Activated CD8-positive, alpha-beta memory T cell treated with anti-CD3 and anti-CD28 coated beads, Interleukin-2, amount 50 U/mL, for 24 hours (primary cell): ENCODE measurements around the gene CPEB4.

ENCODE experiments used
- DNase-seq: peaks from one replicate; pipeline ENCODE4 v3.0.0-alpha.2; 2020; ENCODE audit errors: extremely low read depth

CPEB4 gene

DNA sequence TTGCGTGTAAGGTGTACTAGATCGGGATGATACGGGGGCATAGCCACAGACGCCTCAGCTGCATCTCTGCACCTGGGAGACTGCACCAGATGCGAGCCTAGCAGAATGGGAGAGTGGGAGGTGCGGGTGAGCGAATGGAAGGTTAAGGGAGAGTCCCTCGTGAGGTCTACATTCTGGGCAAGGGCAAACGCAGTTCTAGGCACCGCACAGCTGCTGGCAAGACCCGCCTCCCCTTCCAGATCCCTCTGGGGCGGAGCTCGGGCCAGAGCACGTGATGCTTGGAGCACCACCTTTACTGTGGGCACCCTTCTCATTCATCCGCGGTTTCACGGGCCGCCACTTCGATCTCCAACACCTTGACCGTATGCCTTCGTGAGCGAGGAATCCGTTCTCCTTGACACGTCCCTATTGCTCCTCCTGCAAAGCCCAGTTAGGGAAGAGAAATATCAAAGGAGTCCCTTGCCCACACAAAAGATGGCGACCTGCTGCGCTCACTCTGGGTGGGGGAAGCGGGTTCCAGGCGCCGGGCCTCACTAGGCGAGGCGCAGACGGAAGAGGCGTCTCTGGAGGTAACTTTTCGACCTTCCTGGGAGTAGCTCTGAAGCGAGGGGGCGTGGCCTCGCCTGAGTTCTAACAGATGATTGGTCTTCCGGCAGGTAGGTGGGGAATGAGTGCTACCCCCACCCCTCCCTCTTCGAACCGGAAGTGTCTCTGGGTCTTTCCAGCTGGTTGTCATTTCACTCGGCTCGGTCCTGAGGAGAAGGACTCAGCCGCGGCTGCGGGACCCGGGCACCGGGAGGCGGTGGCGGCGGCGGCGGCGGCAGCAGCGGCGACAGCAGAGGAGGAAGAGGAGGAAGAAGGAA lies at the start of gene CPEB4:
Gene CPEB4 (plus strand): TSS at position 740 of the 863 bp plus-strand sequence. CDS start 1,385 bp downstream, outside the sequence.
- peak; percentile 92 for DNase-seq

GRCh38 chr5:173839117-173839713 lies 48.9 kb upstream of the CPEB4 start:
- no peak for DNase-seq

- DNase-seq, result no peak
These were observed 47.8 kb upstream of the CPEB4 start for GRCh38 chr5:173840111-173840983.

- no peak for DNase-seq
These were observed 46.4 kb upstream of the CPEB4 start for GRCh38 chr5:173841710-173842109.

GRCh38 chr5:173843794-173844193 lies 44.4 kb upstream of the CPEB4 start:
- no peak for DNase-seq

DNA sequence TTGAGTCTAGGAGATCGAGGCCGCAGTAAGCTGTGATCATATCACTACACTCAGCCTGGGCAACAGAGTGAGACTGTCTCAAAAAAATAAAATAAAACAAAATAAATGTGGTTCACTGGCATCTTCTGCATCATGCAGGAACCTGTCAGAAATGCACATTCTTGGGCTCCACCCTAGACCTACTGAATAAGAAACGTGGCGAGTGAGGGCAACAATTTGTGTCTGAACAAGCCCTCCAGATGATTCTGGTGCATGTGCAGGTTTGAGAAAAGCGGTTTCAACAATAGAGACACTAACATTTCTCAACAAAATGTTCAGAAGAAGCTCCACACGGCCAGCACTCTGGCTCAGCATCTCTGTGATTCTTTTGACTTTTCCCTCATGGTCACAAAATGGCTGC lies 42.8 kb upstream of the CPEB4 start:
- no peak for DNase-seq

DNA sequence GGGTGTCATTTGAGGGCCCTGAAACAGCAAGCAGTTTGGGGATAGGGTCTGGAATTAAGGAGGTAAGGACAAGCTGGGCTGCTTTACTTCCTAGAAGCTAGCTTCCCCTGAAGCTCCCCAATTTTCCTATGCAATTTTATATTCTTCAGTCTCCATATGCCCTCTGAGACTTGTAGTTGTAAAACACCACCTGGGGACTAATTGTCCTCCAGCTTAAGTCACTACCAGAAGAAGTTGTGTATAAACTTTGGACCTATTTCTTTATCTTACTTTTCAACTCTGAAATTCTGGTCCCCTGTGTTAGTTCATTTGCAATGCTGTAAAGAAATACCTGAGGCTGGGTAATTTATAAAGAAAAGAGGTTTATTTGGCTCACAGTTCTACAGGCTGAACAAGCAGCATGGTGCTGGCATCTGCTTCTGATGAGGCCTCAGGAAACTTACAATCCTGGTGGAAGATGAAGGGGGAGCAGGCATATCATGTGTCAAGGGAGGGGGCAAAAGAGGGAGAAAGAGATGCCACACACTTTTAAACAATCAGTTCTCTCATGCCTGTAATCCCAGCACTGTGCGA lies 41.1 kb upstream of the CPEB4 start:
- no peak for DNase-seq

- DNase-seq, result no peak
These were observed 39.1 kb upstream of the CPEB4 start for GRCh38 chr5:173848986-173849596.

DNA sequence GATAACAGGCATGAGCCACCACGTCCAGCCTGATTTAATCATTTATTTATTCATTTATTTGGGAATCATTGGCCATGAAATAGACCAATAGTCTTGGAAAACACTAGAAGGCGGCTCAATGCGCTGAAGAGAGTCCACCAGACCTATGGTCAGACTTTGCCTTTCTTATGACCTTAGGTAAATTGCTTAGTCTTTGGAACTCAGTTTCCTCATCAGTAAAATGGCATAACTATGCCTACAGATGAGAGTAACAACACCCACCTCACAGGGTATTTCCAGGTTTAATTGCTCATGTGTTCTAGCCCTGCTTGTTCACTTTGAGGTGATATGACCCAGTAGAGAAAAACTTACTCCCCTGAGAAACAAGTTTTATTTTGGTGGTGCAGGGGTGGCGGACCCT lies 38.2 kb upstream of the CPEB4 start:
- DNase-seq, result no peak

- no peak for DNase-seq
These were observed 37.5 kb upstream of the CPEB4 start for GRCh38 chr5:173850659-173851058.

DNA sequence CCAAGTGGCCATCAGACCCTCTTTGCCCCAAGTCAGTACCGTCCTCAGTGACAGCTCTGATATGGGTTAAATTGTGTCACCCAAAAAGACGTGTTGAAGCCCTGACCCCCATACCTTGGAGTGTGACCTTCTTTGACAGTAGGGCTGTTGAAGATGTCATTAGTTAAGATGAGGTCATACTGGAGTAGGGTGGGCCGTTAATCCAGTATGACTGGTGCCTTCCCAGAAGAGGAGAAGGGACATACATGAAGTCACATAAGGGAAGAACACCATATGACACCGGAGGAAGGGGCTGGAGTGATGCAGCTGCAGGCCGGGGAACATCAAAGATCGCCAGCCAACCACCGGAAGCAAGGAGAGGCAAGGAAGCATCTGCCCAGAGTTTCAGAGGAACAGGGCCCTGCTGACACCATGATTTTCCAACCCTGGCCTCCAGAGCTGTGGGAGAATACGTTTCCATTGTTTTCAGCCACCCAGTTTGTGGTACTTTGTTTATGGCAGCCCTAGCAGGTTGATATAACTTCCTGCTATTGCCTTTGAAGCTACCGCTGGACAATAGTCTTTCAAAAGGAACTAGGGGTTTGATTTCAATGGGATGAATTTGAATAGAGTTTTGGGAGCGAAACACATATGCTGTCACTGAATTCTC lies 36.4 kb upstream of the CPEB4 start:
- DNase-seq, result no peak

DNA sequence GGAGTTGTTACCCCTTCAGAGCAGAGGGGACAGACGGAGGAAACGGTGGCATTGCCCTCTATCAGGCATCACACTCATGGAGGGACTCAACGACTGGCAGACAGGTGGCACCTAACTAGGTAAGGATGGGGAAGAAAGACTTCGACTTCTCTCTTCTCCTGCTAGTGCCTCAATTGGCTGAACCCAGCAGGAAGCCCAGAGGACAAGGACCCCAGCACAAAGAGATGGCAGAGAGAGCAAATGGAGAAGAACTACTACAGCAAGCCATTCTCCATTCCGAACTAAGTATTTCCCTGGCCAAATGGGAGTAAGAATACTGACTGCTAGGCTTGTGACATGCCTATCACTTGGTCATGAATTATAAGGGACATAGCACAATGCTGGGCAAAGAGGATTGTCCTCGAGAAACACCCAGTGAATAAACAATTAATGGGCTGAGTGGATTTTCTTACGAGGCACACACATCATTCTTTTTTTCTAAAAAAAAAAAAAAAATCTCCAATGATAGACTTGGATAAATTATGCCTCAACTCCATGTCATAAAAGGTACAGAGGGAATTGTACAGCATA lies 35.3 kb upstream of the CPEB4 start:
- no peak for DNase-seq

DNA sequence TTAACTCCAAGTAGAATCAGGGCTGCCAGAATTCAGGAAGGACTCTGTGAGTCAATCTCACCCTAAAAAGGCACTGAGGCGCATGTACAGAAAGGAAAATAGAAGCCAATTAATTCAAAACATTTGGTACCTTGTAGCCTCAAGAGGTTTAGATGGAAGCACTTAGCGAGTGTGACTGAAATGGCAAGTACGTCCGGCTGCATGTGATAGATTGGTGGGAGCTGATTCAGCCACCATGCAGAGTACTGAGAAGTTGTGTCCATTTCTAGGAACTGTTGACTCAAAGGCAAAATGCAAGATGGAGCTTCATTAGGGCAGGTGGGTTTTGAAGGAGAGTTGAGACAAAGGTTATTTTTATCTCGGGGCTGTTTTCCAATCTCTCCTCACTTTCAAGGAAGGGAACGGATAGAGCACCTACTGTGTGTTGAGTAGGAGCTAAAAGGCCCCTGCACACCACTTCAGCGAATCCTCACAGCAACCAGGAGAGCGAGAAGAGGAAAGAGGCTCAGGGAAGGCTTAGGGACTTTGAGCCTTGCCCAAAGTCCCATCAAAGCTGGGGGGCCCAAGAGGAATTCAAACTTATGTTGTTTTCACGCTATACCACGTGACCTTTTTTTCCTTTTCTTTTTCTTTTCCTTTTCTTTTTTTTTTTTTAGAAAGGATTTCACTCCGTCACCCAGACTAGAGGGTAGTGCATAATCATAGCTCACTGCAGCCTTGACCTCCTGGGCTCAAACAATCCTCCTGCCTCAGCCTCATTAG lies 34.6 kb upstream of the CPEB4 start:
- no peak for DNase-seq

- no peak for DNase-seq
These were observed 32.8 kb upstream of the CPEB4 start for GRCh38 chr5:173855162-173855994.

DNA sequence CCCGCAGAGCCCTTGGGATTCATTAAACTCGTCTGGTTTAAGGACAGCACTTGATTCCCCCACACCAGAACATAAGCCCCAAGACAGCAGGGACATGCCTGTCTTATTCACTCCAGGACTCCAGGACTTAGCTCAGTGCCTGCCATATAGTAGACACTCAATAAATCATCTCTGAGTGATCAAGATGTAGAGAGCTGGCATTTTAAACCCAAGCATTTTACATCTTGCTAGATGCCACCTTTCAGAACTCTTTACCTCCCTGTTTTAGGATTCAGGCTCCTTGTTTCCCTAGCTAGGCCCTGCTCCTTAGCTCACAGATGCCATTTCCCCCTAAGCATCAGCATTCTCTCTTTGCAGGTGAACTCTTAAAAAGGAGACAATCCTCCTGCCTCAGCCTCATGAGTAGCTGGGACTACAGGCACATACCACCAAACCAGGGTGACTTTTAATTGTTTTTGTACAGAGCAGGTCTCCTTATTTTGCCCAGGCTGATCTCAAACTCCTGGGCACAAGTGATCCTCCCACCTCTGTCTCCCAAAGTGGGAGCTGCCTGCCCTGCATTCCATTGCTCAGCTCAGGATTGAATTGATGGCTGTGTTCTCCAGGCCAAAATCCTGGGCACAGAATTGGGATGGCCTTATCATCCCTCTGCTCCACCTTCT lies 32.0 kb upstream of the CPEB4 start:
- no peak for DNase-seq

- no peak for DNase-seq
These were observed 30.9 kb upstream of the CPEB4 start for GRCh38 chr5:173857234-173857633.

GRCh38 chr5:173858021-173858669 lies 30.0 kb upstream of the CPEB4 start:
- DNase-seq, result no peak
